Rectal smooth muscle tissue (tissue), 1 donor: ENCODE results near the gene GPR183.

ENCODE experiments used
- H3K27ac ChIP-seq: one replicate; pipeline ENCODE4 v1.7.0; 2013; ENCODE audit warnings: low read depth, low read length, inconsistent platforms
- H3K27me3 ChIP-seq: one replicate; pipeline ENCODE4 v1.7.0; 2013; ENCODE audit warnings: low read length; ENCODE audit not compliant: control insufficient read depth, insufficient read depth
- H3K36me3 ChIP-seq: one replicate; pipeline ENCODE4 v1.7.0; 2013; ENCODE audit warnings: low read length; ENCODE audit not compliant: control insufficient read depth, insufficient read depth
- H3K4me1 ChIP-seq: one replicate; pipeline ENCODE4 v1.7.0; 2013; ENCODE audit warnings: low read length; ENCODE audit not compliant: control insufficient read depth, insufficient read depth
- H3K4me3 ChIP-seq: one replicate; pipeline ENCODE4 v1.7.0; 2013; ENCODE audit warnings: low read length
- H3K9ac ChIP-seq: one replicate; pipeline ENCODE4 v1.7.0; 2013; ENCODE audit warnings: low read length

Gene GPR183

DNA sequence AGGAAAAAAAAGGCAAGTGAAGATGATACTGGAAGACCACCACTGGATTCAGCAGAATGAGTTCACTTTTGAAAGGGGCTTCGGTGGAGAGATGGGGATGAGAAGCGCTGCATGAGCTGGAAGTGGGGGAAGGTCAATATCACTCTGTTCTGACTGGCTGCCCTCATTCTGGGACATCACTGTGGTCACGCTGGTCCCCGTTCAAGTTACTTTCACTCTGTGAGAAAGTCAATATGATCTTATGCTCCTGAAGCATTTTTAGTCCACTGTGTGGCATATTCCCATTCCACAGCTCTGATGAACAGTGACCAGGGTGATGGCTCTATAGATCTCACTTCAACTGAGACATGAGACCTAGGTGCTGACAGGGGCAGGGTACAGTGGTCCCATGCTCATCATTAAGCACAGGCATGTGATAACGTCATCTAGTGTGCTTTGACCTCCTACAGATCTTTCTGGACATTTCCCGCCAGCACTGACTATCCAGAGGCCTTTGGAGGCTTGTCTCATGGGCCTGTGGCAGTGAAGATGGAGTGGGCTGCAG, 40.2 kb upstream of the GPR183 start:
- Histone ChIP-seq H3K4me3 (no peak overlapping the region), H3K27me3 (no peaks in the 10 kb centered on the region), H3K27ac (no peak overlapping the region), H3K36me3 (peaks cover 17% of the 10 kb centered on the region), H3K9ac (no peak overlapping the region), H3K4me1 (no peaks in the 10 kb centered on the region)

GRCh38 chr13:99346335-99347042, 39.3 kb upstream of the GPR183 start:
- H3K36me3 ChIP-seq, result peaks cover 22% of the 10 kb centered on the region
- H3K4me1 ChIP-seq, result no peaks in the 10 kb centered on the region

GRCh38 chr13:99345345-99345744, 38.1 kb upstream of the GPR183 start:
- no peaks in the 10 kb centered on the region for H3K27me3 ChIP-seq
- no peak overlapping the region for H3K4me3 ChIP-seq
- H3K36me3 ChIP-seq, result peaks cover 26% of the 10 kb centered on the region
- no peaks in the 10 kb centered on the region for H3K4me1 ChIP-seq
- H3K27ac ChIP-seq, result no peak overlapping the region
- no peak overlapping the region for H3K9ac ChIP-seq

More at GRCh38 chr13:99346335-99347042, 39.3 kb upstream of the GPR183 start:
- H3K9ac ChIP-seq, result no peak overlapping the region
- no peaks in the 10 kb centered on the region for H3K27me3 ChIP-seq
- H3K4me3 ChIP-seq, result no peak overlapping the region
- H3K27ac ChIP-seq, result no peak overlapping the region

DNA sequence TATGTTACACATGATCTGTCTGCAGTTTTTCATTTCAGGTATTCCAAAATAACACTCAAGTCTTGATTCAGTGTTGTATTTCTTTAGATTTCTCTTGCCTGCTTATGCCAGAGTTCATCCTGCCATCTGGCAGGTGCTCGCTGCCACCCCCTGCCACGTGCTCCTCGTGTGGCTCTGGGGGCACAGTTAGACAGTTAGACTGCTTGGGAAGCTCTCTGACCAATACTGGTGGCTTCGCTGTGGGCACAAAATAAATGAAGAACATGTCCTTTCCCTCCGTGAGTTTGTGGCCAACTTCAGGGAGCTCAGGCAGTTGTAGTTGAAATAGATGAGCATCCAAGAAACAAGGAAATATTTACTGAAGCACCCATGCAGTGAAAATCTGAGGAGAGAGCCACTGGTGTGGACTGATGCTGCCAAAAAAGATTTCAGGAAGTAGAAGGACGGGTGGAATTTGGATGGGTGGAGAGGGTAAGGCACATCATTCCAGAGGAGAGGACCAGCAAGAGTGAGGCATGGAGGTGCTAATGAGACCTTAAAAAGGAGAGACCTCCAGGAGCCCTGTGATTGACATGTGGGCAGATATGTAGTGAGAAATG, 37.5 kb upstream of the GPR183 start:
- Histone ChIP-seq H3K36me3 (peaks cover 26% of the 10 kb centered on the region), H3K27me3 (no peaks in the 10 kb centered on the region), H3K9ac (no peak overlapping the region), H3K4me3 (no peak overlapping the region), H3K4me1 (no peaks in the 10 kb centered on the region), H3K27ac (no peak overlapping the region)

GRCh38 chr13:99342723-99343315, 35.6 kb upstream of the GPR183 start:
- no peaks in the 10 kb centered on the region for H3K27me3 ChIP-seq
- no peak overlapping the region for H3K27ac ChIP-seq
- H3K4me1 ChIP-seq, result no peaks in the 10 kb centered on the region
- H3K36me3 ChIP-seq, result peaks cover 26% of the 10 kb centered on the region
- H3K9ac ChIP-seq, result no peak overlapping the region
- H3K4me3 ChIP-seq, result no peak overlapping the region

- Histone ChIP-seq H3K9ac (no peak overlapping the region), H3K36me3 (peaks cover 23% of the 10 kb centered on the region)
Measured at GRCh38 chr13:99341969-99342722, 34.9 kb upstream of the GPR183 start.

GRCh38 chr13:99340638-99341037, 33.4 kb upstream of the GPR183 start:
- no peak overlapping the region for H3K9ac ChIP-seq
- H3K27me3 ChIP-seq, result no peaks in the 10 kb centered on the region
- no peak overlapping the region for H3K27ac ChIP-seq
- H3K4me3 ChIP-seq, result no peak overlapping the region
- peaks cover 20% of the 10 kb centered on the region for H3K36me3 ChIP-seq
- no peaks in the 10 kb centered on the region for H3K4me1 ChIP-seq

More at GRCh38 chr13:99341969-99342722, 34.9 kb upstream of the GPR183 start:
- Histone ChIP-seq H3K4me3 (no peak overlapping the region), H3K27ac (no peak overlapping the region), H3K27me3 (no peaks in the 10 kb centered on the region), H3K4me1 (no peaks in the 10 kb centered on the region)

- H3K27me3 ChIP-seq, result no peaks in the 10 kb centered on the region
- no peak overlapping the region for H3K27ac ChIP-seq
- no peak overlapping the region for H3K4me3 ChIP-seq
- H3K9ac ChIP-seq, result no peak overlapping the region
- H3K4me1 ChIP-seq, result no peaks in the 10 kb centered on the region
- peaks cover 18% of the 10 kb centered on the region for H3K36me3 ChIP-seq
Measured at GRCh38 chr13:99339736-99340397, 32.7 kb upstream of the GPR183 start.

DNA sequence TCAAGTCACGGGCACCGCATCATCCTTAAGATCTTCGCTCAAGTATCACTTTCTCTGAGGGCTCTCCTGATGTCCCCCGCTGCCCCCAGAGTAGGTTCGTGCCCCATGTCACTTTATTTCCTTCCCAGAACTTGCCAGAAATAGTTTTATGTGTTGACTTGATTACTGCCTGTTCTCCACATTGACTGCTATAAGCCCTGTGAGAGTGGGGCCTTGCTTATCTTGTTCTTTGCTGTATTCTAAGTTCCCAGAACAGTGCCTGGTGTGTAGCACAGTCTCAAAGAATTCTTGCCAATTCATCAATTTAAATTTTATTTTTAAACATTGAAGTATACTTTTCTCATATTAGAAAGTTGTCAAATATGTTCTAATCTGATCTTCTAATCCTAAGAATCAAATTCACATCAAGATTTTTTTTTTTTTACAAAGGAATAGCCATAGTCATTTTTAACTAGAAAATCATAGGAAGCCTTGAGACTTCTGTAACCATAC, 32.1 kb upstream of the GPR183 start:
- Histone ChIP-seq H3K4me1 (no peaks in the 10 kb centered on the region), H3K36me3 (peaks cover 18% of the 10 kb centered on the region), H3K27ac (no peak overlapping the region), H3K9ac (no peak overlapping the region), H3K4me3 (no peak overlapping the region), H3K27me3 (no peaks in the 10 kb centered on the region)

GRCh38 chr13:99335603-99336002, 28.4 kb upstream of the GPR183 start:
- Histone ChIP-seq H3K36me3 (peaks cover 3% of the 10 kb centered on the region), H3K4me3 (no peak overlapping the region), H3K9ac (no peak overlapping the region), H3K27ac (no peak overlapping the region), H3K4me1 (no peaks in the 10 kb centered on the region), H3K27me3 (no peaks in the 10 kb centered on the region)

GRCh38 chr13:99335087-99335486, 27.9 kb upstream of the GPR183 start:
- Histone ChIP-seq H3K36me3 (peaks cover 3% of the 10 kb centered on the region), H3K4me1 (no peaks in the 10 kb centered on the region), H3K27me3 (no peaks in the 10 kb centered on the region), H3K4me3 (no peak overlapping the region), H3K27ac (no peak overlapping the region), H3K9ac (no peak overlapping the region)
